Measurements from ENCODE around the gene EN1.

EN1 gene

GRCh38 chr2:118846953-118847761 is at the start of gene EN1:
Gene EN1, minus strand, starts transcription at chr2:118847648. Its CDS starts 481 bp downstream, at chr2:118847167.
- no peak within 1 kb of the TSS for H3K27ac ChIP-seq (ENCODE audit: low read depth, low read length)
- no peaks in the 10 kb centered on the region for H3K9me3 ChIP-seq (ENCODE audit: control insufficient read depth, insufficient read depth, low read length)
- no peaks in the 10 kb centered on the region for H3K36me3 ChIP-seq (ENCODE audit: control insufficient read depth, insufficient read depth, low read length)
- no peak within 1 kb of the TSS for H3K9ac ChIP-seq (ENCODE audit: low read depth, low read length)
- H3K4me1 ChIP-seq (ENCODE audit: control insufficient read depth, insufficient read depth, low read length) = peaks cover 45% of the 10 kb centered on the region
- H3K27me3 ChIP-seq (ENCODE audit: control insufficient read depth, insufficient read depth, low read length) = peaks cover 100% of the 10 kb centered on the region
- peak within 1 kb of the TSS; percentile 44 for H3K4me3 ChIP-seq (ENCODE audit: low read depth, low read length)

GRCh38 chr2:118893100-118893499 is 45.7 kb upstream of the EN1 start:
- Histone ChIP-seq H3K36me3 (ENCODE audit: control insufficient read depth, insufficient read depth, low read length) (no peaks in the 10 kb centered on the region), H3K9ac (ENCODE audit: low read depth, low read length) (no peak overlapping the region), H3K4me3 (ENCODE audit: low read depth, low read length) (no peak overlapping the region), H3K27ac (ENCODE audit: low read depth, low read length) (no peak overlapping the region), H3K27me3 (ENCODE audit: control insufficient read depth, insufficient read depth, low read length) (no peaks in the 10 kb centered on the region), H3K4me1 (ENCODE audit: control insufficient read depth, insufficient read depth, low read length) (no peaks in the 10 kb centered on the region), H3K9me3 (ENCODE audit: control insufficient read depth, insufficient read depth, low read length) (no peaks in the 10 kb centered on the region; the same call in 1 of the 2 replicates)

- Histone ChIP-seq H3K27ac (ENCODE audit: low read depth, low read length) (no peak overlapping the region), H3K9me3 (ENCODE audit: control insufficient read depth, insufficient read depth, low read length) (no peaks in the 10 kb centered on the region; the same call in 1 of the 2 replicates), H3K9ac (ENCODE audit: low read depth, low read length) (no peak overlapping the region), H3K36me3 (ENCODE audit: control insufficient read depth, insufficient read depth, low read length) (no peaks in the 10 kb centered on the region), H3K27me3 (ENCODE audit: control insufficient read depth, insufficient read depth, low read length) (no peaks in the 10 kb centered on the region), H3K4me1 (ENCODE audit: control insufficient read depth, insufficient read depth, low read length) (no peaks in the 10 kb centered on the region), H3K4me3 (ENCODE audit: low read depth, low read length) (no peak overlapping the region)
These were observed 42.5 kb upstream of the EN1 start for GRCh38 chr2:118889995-118890394.

- Histone ChIP-seq H3K27me3 (ENCODE audit: control insufficient read depth, insufficient read depth, low read length) (peaks cover 12% of the 10 kb centered on the region), H3K36me3 (ENCODE audit: control insufficient read depth, insufficient read depth, low read length) (no peaks in the 10 kb centered on the region), H3K27ac (ENCODE audit: low read depth, low read length) (no peak overlapping the region), H3K4me1 (ENCODE audit: control insufficient read depth, insufficient read depth, low read length) (peaks cover 3% of the 10 kb centered on the region; the same call in 1 of the 2 replicates), H3K4me3 (ENCODE audit: low read depth, low read length) (no peak overlapping the region), H3K9ac (ENCODE audit: low read depth, low read length) (no peak overlapping the region), H3K9me3 (ENCODE audit: control insufficient read depth, insufficient read depth, low read length) (no peaks in the 10 kb centered on the region)
These were observed 36.3 kb upstream of the EN1 start for GRCh38 chr2:118883792-118884191.

DNA sequence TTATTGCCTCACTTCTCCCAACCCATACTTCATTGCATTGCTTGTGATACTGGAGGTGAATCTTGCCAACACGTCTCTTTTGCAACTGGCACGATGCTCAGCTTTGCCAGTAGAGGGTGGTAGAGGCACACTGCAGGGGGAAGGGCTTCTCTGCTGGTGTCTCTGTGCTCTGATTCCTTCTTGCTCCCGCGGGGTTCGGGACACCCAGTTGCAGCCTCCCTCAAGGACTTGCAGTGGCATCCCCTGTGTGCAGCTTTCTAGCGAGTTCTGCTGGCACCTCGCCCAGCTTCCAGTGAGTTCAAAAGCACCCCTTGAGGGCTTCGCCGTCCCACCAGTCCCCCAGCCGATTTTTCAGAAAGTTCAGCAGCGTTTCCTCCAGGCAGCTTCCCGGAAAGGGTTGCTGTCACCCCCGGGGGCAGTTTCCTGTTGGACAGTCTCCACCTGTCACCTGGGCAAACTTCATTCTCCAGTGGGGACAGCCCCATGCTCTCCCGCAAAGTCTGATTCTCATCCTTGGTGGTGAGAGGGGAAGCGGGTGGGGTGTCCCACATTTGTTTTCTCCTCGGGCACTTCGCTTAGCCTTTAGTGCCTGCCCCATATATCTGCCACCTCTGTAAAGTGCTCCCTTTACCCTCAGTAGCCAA is 35.4 kb upstream of the EN1 start:
- H3K4me3 ChIP-seq (ENCODE audit: low read depth, low read length) = peak overlapping the region; percentile 36; the same call in 1 of the 2 replicates
- no peaks in the 10 kb centered on the region for H3K9me3 ChIP-seq (ENCODE audit: control insufficient read depth, insufficient read depth, low read length)
- H3K4me1 ChIP-seq (ENCODE audit: control insufficient read depth, insufficient read depth, low read length) = peaks cover 3% of the 10 kb centered on the region; the same call in 1 of the 2 replicates
- H3K27ac ChIP-seq (ENCODE audit: low read depth, low read length) = no peak overlapping the region
- no peak overlapping the region for H3K9ac ChIP-seq (ENCODE audit: low read depth, low read length)
- no peaks in the 10 kb centered on the region for H3K36me3 ChIP-seq (ENCODE audit: control insufficient read depth, insufficient read depth, low read length)
- peaks cover 12% of the 10 kb centered on the region for H3K27me3 ChIP-seq (ENCODE audit: control insufficient read depth, insufficient read depth, low read length)

DNA sequence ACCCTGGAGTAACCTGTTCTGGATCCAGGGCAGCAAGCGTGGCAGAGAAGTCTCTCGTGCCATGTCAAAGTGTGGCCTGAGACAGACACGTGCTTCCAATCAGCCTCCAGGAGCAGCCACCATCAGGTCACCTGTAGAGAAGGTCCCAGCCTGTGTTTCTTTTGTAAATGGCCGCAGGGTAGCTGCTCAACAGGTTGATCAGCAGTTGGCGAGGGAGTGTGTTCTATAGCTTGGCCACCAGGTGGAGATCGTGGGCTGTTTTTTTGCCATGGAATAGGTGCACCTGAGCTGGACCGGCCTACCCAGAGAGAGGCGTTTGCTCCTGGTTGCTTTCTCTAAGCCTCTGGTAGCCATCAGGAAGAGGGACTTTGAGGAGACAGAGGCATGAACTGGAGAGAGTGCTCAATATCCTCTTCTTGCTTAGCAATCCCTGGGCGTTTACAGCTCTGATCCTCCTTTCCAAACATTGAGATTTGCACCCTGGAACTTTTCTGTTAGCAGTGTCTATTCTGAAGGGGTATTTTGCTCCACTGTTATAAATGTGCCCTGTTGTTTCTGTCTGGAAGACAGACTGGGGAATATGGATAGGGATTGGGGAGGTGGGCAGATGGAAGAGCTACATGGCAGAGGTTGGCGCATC is 34.2 kb upstream of the EN1 start:
- Histone ChIP-seq H3K27me3 (ENCODE audit: control insufficient read depth, insufficient read depth, low read length) (peaks cover 12% of the 10 kb centered on the region), H3K36me3 (ENCODE audit: control insufficient read depth, insufficient read depth, low read length) (no peaks in the 10 kb centered on the region), H3K27ac (ENCODE audit: low read depth, low read length) (no peak overlapping the region), H3K9me3 (ENCODE audit: control insufficient read depth, insufficient read depth, low read length) (no peaks in the 10 kb centered on the region), H3K4me1 (ENCODE audit: control insufficient read depth, insufficient read depth, low read length) (peaks cover 3% of the 10 kb centered on the region; the same call in 1 of the 2 replicates), H3K9ac (ENCODE audit: low read depth, low read length) (no peak overlapping the region), H3K4me3 (ENCODE audit: low read depth, low read length) (no peak overlapping the region)

GRCh38 chr2:118880501-118880900 is 33.1 kb upstream of the EN1 start:
- Histone ChIP-seq H3K36me3 (ENCODE audit: control insufficient read depth, insufficient read depth, low read length) (no peaks in the 10 kb centered on the region), H3K9ac (ENCODE audit: low read depth, low read length) (no peak overlapping the region), H3K27ac (ENCODE audit: low read depth, low read length) (no peak overlapping the region), H3K9me3 (ENCODE audit: control insufficient read depth, insufficient read depth, low read length) (no peaks in the 10 kb centered on the region), H3K27me3 (ENCODE audit: control insufficient read depth, insufficient read depth, low read length) (peaks cover 12% of the 10 kb centered on the region), H3K4me3 (ENCODE audit: low read depth, low read length) (no peak overlapping the region), H3K4me1 (ENCODE audit: control insufficient read depth, insufficient read depth, low read length) (peaks cover 3% of the 10 kb centered on the region; the same call in 1 of the 2 replicates)

GRCh38 chr2:118878531-118879149 is 31.2 kb upstream of the EN1 start:
- peaks cover 3% of the 10 kb centered on the region; the same call in 1 of the 2 replicates for H3K4me1 ChIP-seq (ENCODE audit: control insufficient read depth, insufficient read depth, low read length)
- peaks cover 12% of the 10 kb centered on the region for H3K27me3 ChIP-seq (ENCODE audit: control insufficient read depth, insufficient read depth, low read length)
- H3K36me3 ChIP-seq (ENCODE audit: control insufficient read depth, insufficient read depth, low read length) = no peaks in the 10 kb centered on the region
- H3K9ac ChIP-seq (ENCODE audit: low read depth, low read length) = no peak overlapping the region
- no peaks in the 10 kb centered on the region for H3K9me3 ChIP-seq (ENCODE audit: control insufficient read depth, insufficient read depth, low read length)
- H3K4me3 ChIP-seq (ENCODE audit: low read depth, low read length) = no peak overlapping the region
- H3K27ac ChIP-seq (ENCODE audit: low read depth, low read length) = no peak overlapping the region

DNA sequence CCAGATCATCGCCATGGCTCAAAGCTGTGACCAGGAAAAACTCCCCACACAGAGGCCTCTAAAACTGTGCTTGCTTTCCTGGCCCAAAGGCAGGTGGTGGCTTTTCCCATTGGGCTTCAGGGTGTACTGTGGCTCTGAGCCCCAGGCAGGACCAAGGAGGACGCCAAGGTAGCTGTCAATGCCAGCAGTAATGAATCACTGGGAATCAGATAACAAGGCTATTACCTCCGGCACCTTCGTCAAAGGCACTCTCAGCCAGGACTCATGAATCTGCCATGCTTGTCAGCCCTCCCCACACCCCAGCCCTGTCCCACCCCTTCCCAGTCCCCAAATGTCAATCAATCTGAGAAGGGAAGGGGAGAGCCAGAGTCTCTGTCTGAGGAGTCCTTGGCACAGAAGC is 27.9 kb upstream of the EN1 start:
- H3K27ac ChIP-seq (ENCODE audit: low read depth, low read length) = no peak overlapping the region
- no peaks in the 10 kb centered on the region for H3K36me3 ChIP-seq (ENCODE audit: control insufficient read depth, insufficient read depth, low read length)
- H3K4me3 ChIP-seq (ENCODE audit: low read depth, low read length) = no peak overlapping the region
- H3K9ac ChIP-seq (ENCODE audit: low read depth, low read length) = no peak overlapping the region
- H3K4me1 ChIP-seq (ENCODE audit: control insufficient read depth, insufficient read depth, low read length) = no peaks in the 10 kb centered on the region
- peaks cover 5% of the 10 kb centered on the region; the same call in 1 of the 2 replicates for H3K27me3 ChIP-seq (ENCODE audit: control insufficient read depth, insufficient read depth, low read length)
- no peaks in the 10 kb centered on the region for H3K9me3 ChIP-seq (ENCODE audit: control insufficient read depth, insufficient read depth, low read length)

DNA sequence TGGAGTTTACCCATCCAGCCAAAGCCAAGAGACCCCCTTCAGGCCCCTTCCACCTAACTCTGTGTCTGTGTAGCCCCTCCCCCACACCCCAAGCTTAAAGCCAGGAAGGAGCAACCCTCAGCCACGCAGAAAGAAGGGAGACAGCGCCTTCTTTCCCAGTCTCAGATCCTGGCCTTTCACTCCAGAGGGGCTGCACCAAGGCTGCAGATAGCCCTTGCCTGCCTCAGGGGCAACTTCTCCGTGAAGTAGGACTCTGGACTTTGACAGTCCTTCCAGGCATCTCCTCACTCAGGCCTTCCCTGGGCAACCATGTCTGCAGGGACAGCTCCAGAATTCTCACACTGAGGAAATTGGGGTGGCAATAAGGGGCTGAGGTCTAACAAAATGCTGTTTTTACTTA is 26.9 kb upstream of the EN1 start:
- Histone ChIP-seq H3K36me3 (ENCODE audit: control insufficient read depth, insufficient read depth, low read length) (no peaks in the 10 kb centered on the region), H3K4me3 (ENCODE audit: low read depth, low read length) (no peak overlapping the region), H3K27me3 (ENCODE audit: control insufficient read depth, insufficient read depth, low read length) (no peaks in the 10 kb centered on the region), H3K4me1 (ENCODE audit: control insufficient read depth, insufficient read depth, low read length) (no peaks in the 10 kb centered on the region), H3K27ac (ENCODE audit: low read depth, low read length) (no peak overlapping the region), H3K9me3 (ENCODE audit: control insufficient read depth, insufficient read depth, low read length) (no peaks in the 10 kb centered on the region), H3K9ac (ENCODE audit: low read depth, low read length) (no peak overlapping the region)
